Stimulated activated CD4-positive, alpha-beta T cell treated with anti-CD3 and anti-CD28 coated beads, TNF-alpha, amount 100 ng/mL, for 24 hours (primary cell): ENCODE data around the gene MEIS2.

ENCODE experiments used
- DNase-seq, 3 experiments: peaks; one replicate each; pipeline ENCODE4 v3.0.0-alpha.2; 2020; ENCODE audit warnings: low read depth in 3 of 3

MEIS2 gene

GRCh38 chr15:37100109-37100965, at the start of gene MEIS2:
Gene MEIS2 (minus strand): TSS chr15:37100549. CDS start chr15:37099466, 1,083 bp downstream.
- DNase-seq, result peak in 1 of 3 experiments; percentile 43

- no peak for DNase-seq
Measured at GRCh38 chr15:37149146-37149545, 48.8 kb upstream of the MEIS2 start.

- no peak for DNase-seq
Measured at GRCh38 chr15:37148714-37149113, 48.4 kb upstream of the MEIS2 start.

- DNase-seq, result no peak
Measured at GRCh38 chr15:37143351-37143750, 43.0 kb upstream of the MEIS2 start.

- DNase-seq, result no peak
Measured at GRCh38 chr15:37142371-37142770, 42.0 kb upstream of the MEIS2 start.

- DNase-seq, result no peak
Measured at GRCh38 chr15:37140531-37141058, 40.2 kb upstream of the MEIS2 start.

GRCh38 chr15:37138591-37139215, 38.4 kb upstream of the MEIS2 start:
- no peak for DNase-seq

- no peak for DNase-seq
Measured at GRCh38 chr15:37137221-37137620, 36.9 kb upstream of the MEIS2 start.

- DNase-seq, result no peak
Measured at GRCh38 chr15:37136666-37137065, 36.3 kb upstream of the MEIS2 start.

- DNase-seq, result no peak
Measured at GRCh38 chr15:37135225-37135624, 34.9 kb upstream of the MEIS2 start.

- DNase-seq, result no peak
Measured at GRCh38 chr15:37134699-37135131, 34.4 kb upstream of the MEIS2 start.

GRCh38 chr15:37134244-37134643, 33.9 kb upstream of the MEIS2 start:
- DNase-seq, result no peak

GRCh38 chr15:37133602-37134001, 33.3 kb upstream of the MEIS2 start:
- DNase-seq, result no peak

- DNase-seq, result no peak
Measured at GRCh38 chr15:37132826-37133417, 32.6 kb upstream of the MEIS2 start.

GRCh38 chr15:37131621-37132020, 31.3 kb upstream of the MEIS2 start:
- no peak for DNase-seq

- no peak for DNase-seq
Measured at GRCh38 chr15:37130356-37130755, 30.0 kb upstream of the MEIS2 start.

GRCh38 chr15:37125143-37125542, 24.8 kb upstream of the MEIS2 start:
- no peak for DNase-seq

- no peak for DNase-seq
Measured at GRCh38 chr15:37124331-37124730, 24.0 kb upstream of the MEIS2 start.

GRCh38 chr15:37122703-37123102, 22.4 kb upstream of the MEIS2 start:
- no peak for DNase-seq

GRCh38 chr15:37121492-37121891, 21.1 kb upstream of the MEIS2 start:
- no peak for DNase-seq

GRCh38 chr15:37117030-37117429, 16.7 kb upstream of the MEIS2 start:
- DNase-seq, result no peak

GRCh38 chr15:37115538-37115937, 15.2 kb upstream of the MEIS2 start:
- no peak for DNase-seq
